ENCODE results near the gene ARHGEF38.
"Not testable (repeated sequence)": the region's sequence is repeated elsewhere in the genome, so short reads cannot be mapped to it uniquely, and the experiment has no call there.

Gene ARHGEF38

GRCh38 chr4:105719204-105719603, 166.8 kb downstream of the ARHGEF38 start:
- H3K9me2 ChIP-seq (ENCODE audit: low read depth, low read length): no peaks in the 10 kb centered on the region
- TF ChIP-seq CTCF (IDR thresholded peaks at IDR 0.05; ENCODE audit: low read length) (no peak), EZH2 (IDR thresholded peaks at IDR 0.05; ENCODE audit: borderline replicate concordance, low read length) (no peak)

GRCh38 chr4:105725623-105726022, 173.2 kb downstream of the ARHGEF38 start:
- Histone ChIP-seq H2AFZ (ENCODE audit: low read length) (no peak overlapping the region), H3K9me2 (ENCODE audit: low read depth, low read length) (no peaks in the 10 kb centered on the region), H3K9ac (ENCODE audit: low read length) (no peak overlapping the region), H4K20me1 (ENCODE audit: insufficient read depth, low read length) (no peaks in the 10 kb centered on the region), H3K4me3 (ENCODE audit: low read depth, low read length, poor library complexity, severe bottlenecking) (no peak overlapping the region), H3F3A (ENCODE audit: insufficient read depth, low read length) (no peaks in the 10 kb centered on the region), H3K4me2 (ENCODE audit: low read length) (no peak overlapping the region), H3K27me3 (ENCODE audit: insufficient read depth, low read length) (no peaks in the 10 kb centered on the region), H3K4me1 (ENCODE audit: insufficient read depth, low read length, severe bottlenecking) (no peaks in the 10 kb centered on the region), H3K9me3 (ENCODE audit: low read length) (peaks cover 2% of the 10 kb centered on the region; the same call in 1 of the 2 replicates), H3K79me2 (ENCODE audit: insufficient read depth, low read length) (no peaks in the 10 kb centered on the region), H3K27ac (ENCODE audit: low read depth, low read length, poor library complexity, severe bottlenecking) (no peak overlapping the region), H3K36me3 (ENCODE audit: insufficient read depth, low read length) (peaks cover 53% of the 10 kb centered on the region)
- TF ChIP-seq EZH2 (IDR thresholded peaks at IDR 0.05; ENCODE audit: borderline replicate concordance, low read length) (no peak), CTCF (IDR thresholded peaks at IDR 0.05; ENCODE audit: low read length) (no peak)

More at GRCh38 chr4:105719204-105719603, 166.8 kb downstream of the ARHGEF38 start:
- H3K9ac ChIP-seq (ENCODE audit: low read length): no peak overlapping the region
- H4K20me1 ChIP-seq (ENCODE audit: insufficient read depth, low read length): no peaks in the 10 kb centered on the region
- no peak overlapping the region for H3K4me3 ChIP-seq (ENCODE audit: low read depth, low read length, poor library complexity, severe bottlenecking)
- H3K4me1 ChIP-seq (ENCODE audit: insufficient read depth, low read length, severe bottlenecking): peaks cover 11% of the 10 kb centered on the region
- peaks cover 7% of the 10 kb centered on the region; the same call in 1 of the 2 replicates for H3K79me2 ChIP-seq (ENCODE audit: insufficient read depth, low read length)
- H3F3A ChIP-seq (ENCODE audit: insufficient read depth, low read length): no peaks in the 10 kb centered on the region
- no peaks in the 10 kb centered on the region for H3K9me3 ChIP-seq (ENCODE audit: low read length)
- peaks cover 25% of the 10 kb centered on the region; the same call in 1 of the 2 replicates for H3K36me3 ChIP-seq (ENCODE audit: insufficient read depth, low read length)
- no peak overlapping the region for H3K4me2 ChIP-seq (ENCODE audit: low read length)
- H3K27ac ChIP-seq (ENCODE audit: low read depth, low read length, poor library complexity, severe bottlenecking): no peak overlapping the region
- no peaks in the 10 kb centered on the region for H3K27me3 ChIP-seq (ENCODE audit: insufficient read depth, low read length)
- no peak overlapping the region for H2AFZ ChIP-seq (ENCODE audit: low read length)

GRCh38 chr4:105729895-105730294, 177.5 kb downstream of the ARHGEF38 start:
- not testable (repeated sequence) for H3K4me3 ChIP-seq (ENCODE audit: low read depth, low read length, poor library complexity, severe bottlenecking); H3K4me1 ChIP-seq (ENCODE audit: insufficient read depth, low read length, severe bottlenecking); H2AFZ ChIP-seq (ENCODE audit: low read length); H3K27me3 ChIP-seq (ENCODE audit: insufficient read depth, low read length); H3F3A ChIP-seq (ENCODE audit: insufficient read depth, low read length); H3K9me3 ChIP-seq (ENCODE audit: low read length); H3K27ac ChIP-seq (ENCODE audit: low read depth, low read length, poor library complexity, severe bottlenecking); H3K9ac ChIP-seq (ENCODE audit: low read length); H3K79me2 ChIP-seq (ENCODE audit: insufficient read depth, low read length); H4K20me1 ChIP-seq (ENCODE audit: insufficient read depth, low read length); H3K4me2 ChIP-seq (ENCODE audit: low read length); H3K9me2 ChIP-seq (ENCODE audit: low read depth, low read length)
- peaks cover 38% of the 10 kb centered on the region for H3K36me3 ChIP-seq (ENCODE audit: insufficient read depth, low read length)

Measured in OCI-LY1 (cell line).